Liver (tissue), 9 donors: ENCODE results near the gene TMA7B. TPM values are rescaled to one million over a fixed set of nuclear protein-coding genes. Genes with fewer than 3 reads are reported as not detected.

Source experiments
- DNase-seq: peaks from one replicate; pipeline ENCODE4 v3.0.0-alpha.2; 2017; ENCODE audit warnings: low spot score
- H3K27ac ChIP-seq, 2 donors: one replicate each; pipeline ENCODE4 v1.7.0; 2013; ENCODE audit warnings: inconsistent platforms in 2 of 2, low read length in 2 of 2, control low read depth in 1 of 2, low read depth in 1 of 2, mild to moderate bottlenecking in 1 of 2
- H3K27me3 ChIP-seq, 4 donors: one replicate each; pipeline versions ENCODE4 v1.6.1 to v1.7.0; 2013; ENCODE audit warnings: low read length in 3 of 4, inconsistent platforms in 1 of 4, mild to moderate bottlenecking in 1 of 4, moderate library complexity in 1 of 4; ENCODE audit not compliant: control insufficient read depth in 4 of 4, insufficient read depth in 4 of 4
- H3K36me3 ChIP-seq, 4 donors: one replicate each; pipeline versions ENCODE4 v1.6.1 to v1.7.0; 2013; ENCODE audit warnings: low read length in 3 of 4, mild to moderate bottlenecking in 3 of 4, low read depth in 1 of 4, moderate library complexity in 1 of 4; ENCODE audit not compliant: control insufficient read depth in 4 of 4, insufficient read depth in 3 of 4
- H3K4me1 ChIP-seq, 4 donors: one replicate each; pipeline versions ENCODE4 v1.6.1 to v1.7.0; 2013; ENCODE audit warnings: low read length in 3 of 4, mild to moderate bottlenecking in 3 of 4, moderate library complexity in 1 of 4; ENCODE audit not compliant: control insufficient read depth in 4 of 4, insufficient read depth in 4 of 4
- H3K4me3 ChIP-seq, 3 donors: one replicate each; pipeline versions ENCODE4 v1.6.1 to v1.7.0; 2013; ENCODE audit warnings: low read length in 3 of 3, control low read depth in 1 of 3, low read depth in 1 of 3, mild to moderate bottlenecking in 1 of 3
- H3K9ac ChIP-seq, 2 donors: one replicate each; pipeline ENCODE4 v1.7.0; 2013; ENCODE audit warnings: low read length in 2 of 2, mild to moderate bottlenecking in 2 of 2, moderate library complexity in 2 of 2, control low read depth in 1 of 2, low read depth in 1 of 2
- H3K9me3 ChIP-seq, 4 donors: one replicate each; pipeline versions ENCODE4 v1.6.1 to v1.7.0; 2013; ENCODE audit warnings: low read length in 3 of 4; ENCODE audit not compliant: control insufficient read depth in 4 of 4
- EGR1 ChIP-seq, 2 donors: IDR thresholded peaks; 2 replicates each; pipeline ENCODE4 v1.6.1; 2016 to 2018; ENCODE audit warnings: antibody characterized with exemption in 2 of 2, low read depth in 2 of 2
- FOXA1 ChIP-seq: IDR thresholded peaks from 2 replicates; pipeline ENCODE4 v1.6.1; 2016; ENCODE audit warnings: antibody characterized with exemption
- FOXA2 ChIP-seq: IDR thresholded peaks from 2 replicates; pipeline ENCODE4 v1.6.1; 2016; ENCODE audit warnings: antibody characterized with exemption
- GABPA ChIP-seq, 2 donors: IDR thresholded peaks in 1 of 2; conservative IDR thresholded peaks in 1 of 2; 2 replicates each; pipeline ENCODE4 v1.6.1; 2016; ENCODE audit warnings: antibody characterized with exemption in 2 of 2, mild to moderate bottlenecking in 1 of 2, moderate library complexity in 1 of 2
- HNF4A ChIP-seq, 2 donors: conservative IDR thresholded peaks; 2 replicates each; pipeline ENCODE4 v1.6.1; 2016; ENCODE audit warnings: antibody characterized with exemption in 2 of 2, mild to moderate bottlenecking in 2 of 2
- HNF4G ChIP-seq: IDR thresholded peaks from 2 replicates; pipeline ENCODE4 v1.6.1; 2016; ENCODE audit warnings: antibody characterized with exemption
- JUND ChIP-seq, 2 donors: IDR thresholded peaks; 2 replicates each; pipeline ENCODE4 v1.6.1; 2016; ENCODE audit warnings: antibody characterized with exemption in 2 of 2
- NR2F2 ChIP-seq: IDR thresholded peaks from 2 replicates; pipeline ENCODE4 v1.6.1; 2016; ENCODE audit warnings: antibody characterized with exemption
- RAD21 ChIP-seq, 2 donors: IDR thresholded peaks; 2 replicates each; pipeline ENCODE4 v1.6.1; 2016; ENCODE audit warnings: antibody characterized with exemption in 2 of 2, mild to moderate bottlenecking in 2 of 2
- RXRA ChIP-seq, 2 donors: IDR thresholded peaks; 2 replicates each; pipeline ENCODE4 v1.6.1; 2017 to 2018; ENCODE audit warnings: antibody characterized with exemption in 2 of 2, mild to moderate bottlenecking in 1 of 2
- TAF1 ChIP-seq: conservative IDR thresholded peaks from 2 replicates; pipeline ENCODE4 v1.6.1; 2016; ENCODE audit warnings: antibody characterized with exemption, mild to moderate bottlenecking
- YY1 ChIP-seq: IDR thresholded peaks from 2 replicates; pipeline ENCODE4 v1.6.1; 2016; ENCODE audit warnings: antibody characterized with exemption, mild to moderate bottlenecking
- WGBS: extraction: QIAGEN DNeasy Blood & Tissue Kit; methylation state at CpG from one replicate; pipeline ENCODE4 v1.1.7; 2013; 5-methylcytosine and 5-hydroxymethylcytosine counted together
- polyA plus RNA-seq, 2 donors: library from polyadenylated mRNA; stranded (reverse) in 1 of 2; unstranded in 1 of 2; fragments of 200-250 nt in 1 of 2; fragments of >200 nt in 1 of 2; fragmentation: Nextera tagmentation in 1 of 2; extraction: Ambion mirVana in 1 of 2; gene quantifications; one replicate each; pipeline versions ENCODE4 v1.2.1 to v1.2.3, GENCODE V29; 2013 to 2015
- total RNA-seq, 2 donors: library from RNA; depleted of rRNA; stranded (reverse); fragments of >200 nt; gene quantifications; one replicate each; pipeline ENCODE4 v1.2.3, GENCODE V29; 2014
- TF ChIP-seq, protein P1 (sequence below): IDR thresholded peaks from 2 replicates; pipeline ENCODE4 v1.6.1; 2016; ENCODE audit warnings: antibody characterized with exemption
- TF ChIP-seq, protein P2 (sequence below): IDR thresholded peaks from 2 replicates; pipeline ENCODE4 v1.6.1; 2016; ENCODE audit warnings: antibody characterized with exemption
- TF ChIP-seq, protein P3 (sequence below): fragments of 150-350 bp; IDR thresholded peaks from 2 replicates; pipeline ENCODE4 v1.5.1; 2017; ENCODE audit warnings: improper control_type of control experiment, low read depth, low read length; ENCODE audit not compliant: missing input control
- TF ChIP-seq, protein P4 (sequence below): IDR thresholded peaks from 2 replicates; pipeline ENCODE4 v1.6.1; 2016; ENCODE audit warnings: antibody characterized with exemption, mild to moderate bottlenecking
- TF ChIP-seq, protein P5 (sequence below): IDR thresholded peaks from 2 replicates; pipeline ENCODE4 v1.6.1; 2016; ENCODE audit warnings: antibody characterized with exemption
- donor health status: healthy.
- donor health status: healthy.
- donor health status: healthy.
- donor health status: healthy.
- donor health status: healthy.

TMA7B gene
- total and polyA plus RNA-seq, 4 donors: 0.25 to 2.1 TPM; not detected in 2

DNA sequence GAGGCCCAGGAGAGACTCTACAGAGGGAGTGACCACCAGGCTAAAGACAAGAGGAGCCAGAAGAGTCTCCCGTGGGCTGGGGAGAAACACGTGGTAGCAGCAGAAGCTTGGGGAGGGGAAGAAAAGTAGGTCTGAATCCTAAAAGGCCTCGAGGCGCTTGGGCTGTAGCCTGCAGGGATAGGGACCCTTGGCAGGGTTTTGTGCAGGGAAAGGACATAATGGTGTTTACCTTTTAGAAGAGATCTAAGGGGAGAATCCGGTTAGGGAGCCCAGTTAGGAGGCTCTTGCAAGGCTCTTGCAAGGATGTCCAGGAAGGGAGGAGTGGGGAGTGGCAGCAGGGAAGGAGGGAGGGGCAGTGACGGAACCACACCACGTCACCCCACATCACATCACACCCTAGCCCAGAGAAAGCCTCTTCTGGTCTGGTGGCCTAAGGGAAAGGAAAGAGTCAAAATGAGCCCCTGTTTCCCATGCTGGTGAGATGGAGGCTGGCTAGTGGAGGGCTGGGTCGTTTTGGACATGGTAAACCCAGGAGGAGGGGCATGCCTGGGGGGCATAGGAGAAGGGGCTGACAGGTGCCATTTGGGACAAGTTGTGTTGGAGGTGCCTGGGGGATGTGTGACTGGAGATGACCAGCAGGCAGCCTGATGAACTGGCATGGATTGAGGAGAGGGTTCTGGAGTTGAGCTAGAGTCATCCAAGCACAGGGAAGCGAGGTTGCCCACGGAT lies 28.4 kb downstream of the TMA7B start:
- no peaks in the 10 kb centered on the region for H3K27me3 ChIP-seq
- H3K9ac ChIP-seq: no peak overlapping the region
- no peak overlapping the region for H3K27ac ChIP-seq
- no peaks in the 10 kb centered on the region for H3K36me3 ChIP-seq
- peaks cover 6 to 38% (median 32%) of the 10 kb centered on the region in 4 donors for H3K4me1 ChIP-seq
- H3K4me3 ChIP-seq: no peak overlapping the region
- no peak for TF ChIP-seq NR2F2
- TF ChIP-seq GABPA (IDR thresholded peaks at IDR 0.05 in 1 of 2, conservative IDR thresholded peaks at IDR 0.05 in 1 of 2): no peak
- TF ChIP-seq FOXA2: no peak
- TF ChIP-seq, protein P1, sequence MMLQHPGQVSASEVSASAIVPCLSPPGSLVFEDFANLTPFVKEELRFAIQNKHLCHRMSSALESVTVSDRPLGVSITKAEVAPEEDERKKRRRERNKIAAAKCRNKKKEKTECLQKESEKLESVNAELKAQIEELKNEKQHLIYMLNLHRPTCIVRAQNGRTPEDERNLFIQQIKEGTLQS: no peak
- TF ChIP-seq JUND (IDR thresholded peaks at IDR 0.05): no peak
- no peak for TF ChIP-seq HNF4G
- TF ChIP-seq EGR1 (IDR thresholded peaks at IDR 0.05; ENCODE audit: low read depth in 2 of 2): no peak
- TF ChIP-seq RXRA (IDR thresholded peaks at IDR 0.05): no peak
- TF ChIP-seq FOXA1: no peak
- TF ChIP-seq, protein P2, sequence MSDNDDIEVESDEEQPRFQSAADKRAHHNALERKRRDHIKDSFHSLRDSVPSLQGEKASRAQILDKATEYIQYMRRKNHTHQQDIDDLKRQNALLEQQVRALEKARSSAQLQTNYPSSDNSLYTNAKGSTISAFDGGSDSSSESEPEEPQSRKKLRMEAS: no peak
- TF ChIP-seq, protein P3, sequence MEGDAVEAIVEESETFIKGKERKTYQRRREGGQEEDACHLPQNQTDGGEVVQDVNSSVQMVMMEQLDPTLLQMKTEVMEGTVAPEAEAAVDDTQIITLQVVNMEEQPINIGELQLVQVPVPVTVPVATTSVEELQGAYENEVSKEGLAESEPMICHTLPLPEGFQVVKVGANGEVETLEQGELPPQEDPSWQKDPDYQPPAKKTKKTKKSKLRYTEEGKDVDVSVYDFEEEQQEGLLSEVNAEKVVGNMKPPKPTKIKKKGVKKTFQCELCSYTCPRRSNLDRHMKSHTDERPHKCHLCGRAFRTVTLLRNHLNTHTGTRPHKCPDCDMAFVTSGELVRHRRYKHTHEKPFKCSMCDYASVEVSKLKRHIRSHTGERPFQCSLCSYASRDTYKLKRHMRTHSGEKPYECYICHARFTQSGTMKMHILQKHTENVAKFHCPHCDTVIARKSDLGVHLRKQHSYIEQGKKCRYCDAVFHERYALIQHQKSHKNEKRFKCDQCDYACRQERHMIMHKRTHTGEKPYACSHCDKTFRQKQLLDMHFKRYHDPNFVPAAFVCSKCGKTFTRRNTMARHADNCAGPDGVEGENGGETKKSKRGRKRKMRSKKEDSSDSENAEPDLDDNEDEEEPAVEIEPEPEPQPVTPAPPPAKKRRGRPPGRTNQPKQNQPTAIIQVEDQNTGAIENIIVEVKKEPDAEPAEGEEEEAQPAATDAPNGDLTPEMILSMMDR: no peak
- no peak for TF ChIP-seq RAD21 (IDR thresholded peaks at IDR 0.05)
- TF ChIP-seq YY1: no peak
- no peaks in the 10 kb centered on the region for H3K9me3 ChIP-seq
- DNase-seq: no peak
- 85% methylated on average over 10 of the region's 10 CpGs for WGBS

DNA sequence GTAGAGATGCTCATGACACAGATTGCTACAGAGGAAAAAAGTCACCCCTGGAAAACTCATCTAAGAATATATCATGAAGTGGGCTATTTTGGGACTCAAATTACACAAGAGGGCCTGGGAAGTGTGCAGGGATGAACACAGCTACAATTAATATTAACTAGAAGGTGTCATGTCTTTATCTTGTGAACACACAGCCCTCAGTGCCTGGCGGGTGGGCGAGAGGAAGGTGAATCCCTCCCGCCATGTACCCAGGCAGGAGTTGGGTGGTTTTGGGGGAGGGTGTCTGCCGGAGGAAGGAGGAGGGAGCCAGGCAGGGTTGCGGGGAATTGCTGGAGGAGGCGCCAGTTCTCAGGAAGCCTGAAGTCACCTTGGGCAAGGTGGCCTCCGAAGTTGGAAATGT lies 29.4 kb downstream of the TMA7B start:
- Histone ChIP-seq H3K4me1 (peaks cover 6 to 42% (median 34%) of the 10 kb centered on the region in 4 donors), H3K36me3 (no peaks in the 10 kb centered on the region), H3K9ac (no peak overlapping the region), H3K4me3 (no peak overlapping the region), H3K9me3 (no peaks in the 10 kb centered on the region), H3K27me3 (no peaks in the 10 kb centered on the region), H3K27ac (no peak overlapping the region)
- TF ChIP-seq, protein P2: no peak
- TF ChIP-seq HNF4A (conservative IDR thresholded peaks at IDR 0.05): no peak
- TF ChIP-seq, protein P4, sequence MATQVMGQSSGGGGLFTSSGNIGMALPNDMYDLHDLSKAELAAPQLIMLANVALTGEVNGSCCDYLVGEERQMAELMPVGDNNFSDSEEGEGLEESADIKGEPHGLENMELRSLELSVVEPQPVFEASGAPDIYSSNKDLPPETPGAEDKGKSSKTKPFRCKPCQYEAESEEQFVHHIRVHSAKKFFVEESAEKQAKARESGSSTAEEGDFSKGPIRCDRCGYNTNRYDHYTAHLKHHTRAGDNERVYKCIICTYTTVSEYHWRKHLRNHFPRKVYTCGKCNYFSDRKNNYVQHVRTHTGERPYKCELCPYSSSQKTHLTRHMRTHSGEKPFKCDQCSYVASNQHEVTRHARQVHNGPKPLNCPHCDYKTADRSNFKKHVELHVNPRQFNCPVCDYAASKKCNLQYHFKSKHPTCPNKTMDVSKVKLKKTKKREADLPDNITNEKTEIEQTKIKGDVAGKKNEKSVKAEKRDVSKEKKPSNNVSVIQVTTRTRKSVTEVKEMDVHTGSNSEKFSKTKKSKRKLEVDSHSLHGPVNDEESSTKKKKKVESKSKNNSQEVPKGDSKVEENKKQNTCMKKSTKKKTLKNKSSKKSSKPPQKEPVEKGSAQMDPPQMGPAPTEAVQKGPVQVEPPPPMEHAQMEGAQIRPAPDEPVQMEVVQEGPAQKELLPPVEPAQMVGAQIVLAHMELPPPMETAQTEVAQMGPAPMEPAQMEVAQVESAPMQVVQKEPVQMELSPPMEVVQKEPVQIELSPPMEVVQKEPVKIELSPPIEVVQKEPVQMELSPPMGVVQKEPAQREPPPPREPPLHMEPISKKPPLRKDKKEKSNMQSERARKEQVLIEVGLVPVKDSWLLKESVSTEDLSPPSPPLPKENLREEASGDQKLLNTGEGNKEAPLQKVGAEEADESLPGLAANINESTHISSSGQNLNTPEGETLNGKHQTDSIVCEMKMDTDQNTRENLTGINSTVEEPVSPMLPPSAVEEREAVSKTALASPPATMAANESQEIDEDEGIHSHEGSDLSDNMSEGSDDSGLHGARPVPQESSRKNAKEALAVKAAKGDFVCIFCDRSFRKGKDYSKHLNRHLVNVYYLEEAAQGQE: no peak
- TF ChIP-seq TAF1: no peak
- TF ChIP-seq RAD21 (IDR thresholded peaks at IDR 0.05): no peak
- TF ChIP-seq GABPA (IDR thresholded peaks at IDR 0.05 in 1 of 2, conservative IDR thresholded peaks at IDR 0.05 in 1 of 2): no peak
- TF ChIP-seq YY1: no peak
- no peak for TF ChIP-seq FOXA2
- no peak for TF ChIP-seq HNF4G
- TF ChIP-seq, protein P5, sequence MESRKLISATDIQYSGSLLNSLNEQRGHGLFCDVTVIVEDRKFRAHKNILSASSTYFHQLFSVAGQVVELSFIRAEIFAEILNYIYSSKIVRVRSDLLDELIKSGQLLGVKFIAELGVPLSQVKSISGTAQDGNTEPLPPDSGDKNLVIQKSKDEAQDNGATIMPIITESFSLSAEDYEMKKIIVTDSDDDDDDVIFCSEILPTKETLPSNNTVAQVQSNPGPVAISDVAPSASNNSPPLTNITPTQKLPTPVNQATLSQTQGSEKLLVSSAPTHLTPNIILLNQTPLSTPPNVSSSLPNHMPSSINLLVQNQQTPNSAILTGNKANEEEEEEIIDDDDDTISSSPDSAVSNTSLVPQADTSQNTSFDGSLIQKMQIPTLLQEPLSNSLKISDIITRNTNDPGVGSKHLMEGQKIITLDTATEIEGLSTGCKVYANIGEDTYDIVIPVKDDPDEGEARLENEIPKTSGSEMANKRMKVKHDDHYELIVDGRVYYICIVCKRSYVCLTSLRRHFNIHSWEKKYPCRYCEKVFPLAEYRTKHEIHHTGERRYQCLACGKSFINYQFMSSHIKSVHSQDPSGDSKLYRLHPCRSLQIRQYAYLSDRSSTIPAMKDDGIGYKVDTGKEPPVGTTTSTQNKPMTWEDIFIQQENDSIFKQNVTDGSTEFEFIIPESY: no peak
- WGBS: 90% methylated on average over 7 of the region's 7 CpGs
- DNase-seq: no peak
